ENCODE results near the gene ERC2.
A peak's percentile ranks its signal among the peaks of the same experiment; 100 is the strongest.
"Not testable (repeated sequence)": the region's sequence is repeated elsewhere in the genome, so short reads cannot be mapped to it uniquely, and the experiment has no call there.

Gene ERC2

GRCh38 chr3:56113908-56114307 is 354.4 kb downstream of the ERC2 start:
- peak in 1 of 2 experiments; percentile 21 for DNase-seq

DNA sequence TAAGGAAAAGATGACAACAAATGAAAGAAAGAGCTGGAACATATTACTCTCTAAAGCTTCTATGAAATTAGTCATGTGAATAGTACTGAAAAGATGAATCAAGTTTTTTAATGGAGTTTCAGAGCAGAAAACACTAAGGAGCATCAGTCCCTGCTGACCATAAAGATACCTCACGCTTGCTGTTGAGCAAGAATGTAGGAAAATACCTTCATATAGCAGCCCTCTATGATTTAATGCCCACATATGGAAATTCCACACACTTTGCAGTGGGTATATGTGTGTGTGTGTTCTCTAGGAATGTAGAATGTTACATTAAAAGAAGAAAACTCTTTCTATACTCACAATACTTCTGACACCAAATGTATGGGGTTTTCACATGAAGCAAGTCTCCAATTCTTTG is 355.0 kb downstream of the ERC2 start:
- DNase-seq, result no peak

DNA sequence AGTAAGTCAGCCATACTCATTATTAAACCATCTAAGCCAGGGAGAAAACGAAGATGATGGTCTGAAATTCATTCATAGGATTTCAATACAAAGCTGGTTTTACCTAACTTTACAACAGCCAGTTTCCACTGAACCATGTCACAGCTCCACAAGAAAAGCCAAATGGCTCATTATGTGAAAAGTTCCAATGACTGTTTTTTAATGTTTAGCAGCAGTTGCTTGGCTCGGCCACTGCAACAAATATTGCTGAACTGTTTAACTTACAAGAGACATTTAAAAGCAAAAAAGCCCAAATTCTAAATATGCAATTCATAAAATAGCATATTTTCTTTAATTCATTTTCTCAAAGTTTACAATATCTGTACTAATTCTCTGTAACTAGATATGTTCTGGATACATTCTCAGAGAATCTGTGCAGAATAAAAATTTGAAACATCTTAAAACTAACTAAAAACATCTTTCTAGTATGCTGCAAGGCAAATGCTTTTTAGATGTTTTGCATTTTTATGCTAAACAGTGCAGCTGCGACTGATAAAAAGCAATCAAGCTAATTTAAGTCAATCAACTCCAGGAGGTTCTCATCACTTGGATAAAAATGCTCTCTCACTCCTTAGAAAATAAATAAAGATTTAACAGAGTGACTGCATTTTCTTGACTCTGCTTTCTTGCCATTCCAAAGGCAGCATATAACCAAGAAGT is 356.5 kb downstream of the ERC2 start:
- DNase-seq, result no peak

DNA sequence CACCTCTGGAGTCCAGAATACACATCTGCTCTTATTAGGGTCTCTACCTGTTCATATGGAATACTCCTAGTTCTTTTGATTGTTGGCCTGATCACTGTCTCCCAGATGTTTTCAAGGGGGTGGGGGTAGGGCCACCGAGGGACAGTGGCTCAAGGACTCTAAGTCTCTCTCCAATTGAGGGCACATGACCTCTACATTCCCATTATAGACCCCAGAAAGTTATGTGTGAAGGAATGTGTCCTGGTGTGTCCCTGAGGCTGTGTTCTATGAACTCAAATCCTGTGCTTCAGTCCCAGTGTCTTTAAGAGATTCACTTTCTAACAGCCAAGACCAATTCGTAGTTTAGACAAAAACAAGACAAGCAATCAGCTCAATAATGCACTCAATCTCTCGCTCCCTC is 357.4 kb downstream of the ERC2 start:
- DNase-seq, result no peak

DNA sequence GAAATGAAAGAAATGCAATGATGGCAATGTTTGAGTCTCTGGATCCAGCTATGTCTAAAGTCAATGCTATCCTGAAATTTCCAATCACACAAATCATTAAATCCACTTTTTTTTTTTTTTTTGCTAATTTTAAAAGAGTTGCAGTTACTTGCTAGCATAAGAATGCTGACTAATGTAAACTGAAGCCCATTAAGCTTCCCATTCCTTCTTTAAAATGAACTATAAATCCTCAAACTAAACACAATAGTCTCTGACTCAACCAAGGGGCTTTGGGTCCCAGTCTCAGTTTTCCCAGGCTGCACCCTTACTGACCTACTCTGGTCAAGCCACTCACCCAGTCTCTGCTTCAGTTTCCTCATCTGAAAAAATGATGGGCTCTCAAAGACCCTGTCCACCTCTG is 361.1 kb downstream of the ERC2 start:
- DNase-seq, result no peak

DNA sequence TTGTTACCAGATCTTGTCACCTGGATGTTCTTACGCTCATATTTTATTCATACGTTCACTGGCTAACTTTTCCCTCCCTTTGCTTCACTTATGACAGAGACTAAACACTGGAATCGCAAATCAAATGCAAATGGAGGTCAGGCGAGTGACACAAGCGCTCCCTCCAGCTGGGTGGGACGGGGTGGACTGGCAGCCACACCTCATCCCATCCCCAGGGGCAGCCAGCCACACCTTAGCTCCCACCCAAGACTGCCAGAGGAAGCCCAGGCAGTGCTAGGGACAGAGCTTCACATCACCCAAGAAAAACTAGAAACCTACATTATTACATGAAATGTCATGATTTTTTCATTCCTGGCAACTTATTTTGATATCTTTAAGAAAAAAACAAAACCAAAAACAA is 366.2 kb downstream of the ERC2 start:
- DNase-seq, result peak in 1 of 2 experiments; percentile 4

GRCh38 chr3:56101576-56101975 is 366.7 kb downstream of the ERC2 start:
- no peak for DNase-seq

DNA sequence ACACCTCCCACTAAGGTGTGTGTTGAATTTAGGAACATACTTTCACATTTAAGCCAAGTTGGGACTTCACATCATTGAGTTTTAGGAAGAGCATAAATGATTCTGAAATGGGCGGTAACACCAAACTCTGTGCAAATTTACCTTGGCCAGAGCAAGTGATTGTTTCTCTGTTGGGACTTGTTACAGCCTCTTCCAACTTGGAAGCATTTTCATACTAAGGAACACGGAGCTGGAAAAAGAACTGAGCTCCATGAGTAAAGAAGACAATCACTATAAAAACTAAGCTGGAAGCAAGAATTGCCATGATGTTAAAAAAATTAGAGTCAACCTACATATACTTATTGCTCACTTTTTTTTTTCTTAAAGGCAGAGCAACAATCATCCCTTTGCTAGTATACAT is 371.3 kb downstream of the ERC2 start:
- no peak for DNase-seq

DNA sequence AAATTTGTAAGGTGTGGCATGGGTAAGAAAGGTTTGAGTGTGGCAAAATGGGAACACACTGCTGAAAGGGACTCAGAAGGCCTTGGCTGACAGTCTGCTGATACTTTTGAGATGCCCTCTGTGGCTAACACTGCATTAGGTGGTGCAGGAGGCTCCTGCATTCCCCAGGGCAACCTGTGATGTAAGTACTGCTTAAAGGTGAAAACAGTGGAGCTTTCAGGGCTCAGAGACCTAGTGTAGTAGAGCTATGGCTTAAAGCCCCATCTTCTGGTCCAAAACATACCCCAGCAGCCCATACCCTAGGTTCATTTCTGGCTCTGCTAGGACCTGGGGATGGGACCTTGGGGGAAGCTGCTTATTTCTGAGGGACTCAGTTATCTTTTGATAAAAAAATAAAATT is 374.1 kb downstream of the ERC2 start:
- DNase-seq, result no peak

DNA sequence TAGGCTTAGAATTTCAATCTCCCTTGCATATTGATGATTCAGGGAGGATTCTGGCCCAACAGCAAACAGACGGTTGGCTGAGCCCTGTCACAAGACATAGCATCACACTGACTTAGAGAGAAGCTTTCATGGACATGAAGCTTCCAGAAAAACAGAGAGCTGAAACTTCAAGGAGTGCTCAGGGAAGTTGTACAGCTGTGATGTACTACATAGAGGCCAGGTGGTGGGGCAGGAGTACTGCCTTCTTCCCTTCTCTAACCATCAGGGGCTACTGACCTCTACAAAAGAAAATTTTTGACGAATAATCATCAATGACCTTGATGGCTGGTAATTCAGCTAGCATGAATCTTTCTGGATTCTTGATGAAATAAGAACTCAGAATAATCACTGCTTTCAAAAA is 378.5 kb downstream of the ERC2 start:
- no peak for DNase-seq

GRCh38 chr3:56087451-56088053 is 380.7 kb downstream of the ERC2 start:
- DNase-seq, result no peak

- DNase-seq, result no peak
These were observed 381.9 kb downstream of the ERC2 start for GRCh38 chr3:56086355-56086754.

- no peak for DNase-seq
These were observed 387.0 kb downstream of the ERC2 start for GRCh38 chr3:56081246-56081645.

DNA sequence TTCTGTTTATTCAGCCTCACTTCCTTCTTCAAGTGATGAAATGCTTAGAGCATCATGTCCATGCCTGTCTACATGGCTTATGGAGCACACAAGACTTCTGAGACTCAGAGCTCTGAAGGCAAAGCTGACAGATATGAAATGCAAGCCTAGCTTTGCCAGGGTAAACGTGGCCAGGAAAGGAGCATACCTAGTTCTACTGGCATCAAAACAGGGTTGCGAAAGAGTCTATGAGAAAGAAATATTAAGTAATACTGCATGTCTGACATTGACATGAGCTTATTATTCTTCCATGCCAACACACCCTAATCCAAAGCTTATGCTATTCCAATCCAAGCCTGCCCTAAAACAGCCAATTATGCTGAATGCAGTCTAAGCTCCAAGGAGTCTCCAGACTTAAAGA is 391.5 kb downstream of the ERC2 start:
- no peak for DNase-seq

DNA sequence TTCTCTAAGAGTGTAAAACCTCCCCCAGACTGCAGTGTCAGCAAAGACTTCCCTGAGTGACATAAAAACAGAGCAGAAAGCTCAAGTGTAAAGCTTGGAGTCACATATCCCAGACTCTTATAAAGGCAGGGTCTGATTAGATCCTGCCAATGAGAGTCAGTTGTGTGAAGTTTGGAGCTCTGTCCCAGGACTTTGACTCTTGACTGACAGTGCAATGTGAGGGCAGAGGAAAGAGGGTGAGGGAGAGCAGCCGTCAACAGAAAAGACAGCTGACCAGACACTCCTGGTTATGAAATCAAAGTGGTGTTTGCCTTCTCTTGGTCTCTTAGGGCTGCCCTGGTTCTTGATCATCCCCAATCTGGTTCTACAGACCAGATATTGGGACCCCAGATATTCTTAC is 393.2 kb downstream of the ERC2 start:
- no peak for DNase-seq

DNA sequence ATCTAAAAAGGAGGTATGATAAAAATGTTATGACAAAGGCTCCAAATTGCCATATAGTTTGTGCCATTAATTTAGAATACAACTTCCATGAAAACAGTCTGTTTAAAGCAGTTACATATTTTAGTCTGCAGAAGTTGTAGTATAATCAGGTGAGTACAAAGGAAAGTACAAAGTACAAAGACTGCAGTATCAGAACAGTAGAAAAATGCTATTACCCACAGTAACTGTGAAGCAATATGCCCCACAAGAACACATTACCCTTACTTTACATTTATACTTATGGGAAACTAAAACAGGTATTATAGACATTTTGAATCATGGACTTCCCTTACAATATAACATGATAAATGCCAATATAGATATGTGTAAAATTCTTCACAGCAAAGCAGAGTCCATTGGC is 398.5 kb downstream of the ERC2 start:
- no peak for DNase-seq

GRCh38 chr3:56066405-56066804 is 401.9 kb downstream of the ERC2 start:
- not testable (repeated sequence) for DNase-seq

- DNase-seq, result no peak
These were observed 403.6 kb downstream of the ERC2 start for GRCh38 chr3:56064684-56065083.

DNA sequence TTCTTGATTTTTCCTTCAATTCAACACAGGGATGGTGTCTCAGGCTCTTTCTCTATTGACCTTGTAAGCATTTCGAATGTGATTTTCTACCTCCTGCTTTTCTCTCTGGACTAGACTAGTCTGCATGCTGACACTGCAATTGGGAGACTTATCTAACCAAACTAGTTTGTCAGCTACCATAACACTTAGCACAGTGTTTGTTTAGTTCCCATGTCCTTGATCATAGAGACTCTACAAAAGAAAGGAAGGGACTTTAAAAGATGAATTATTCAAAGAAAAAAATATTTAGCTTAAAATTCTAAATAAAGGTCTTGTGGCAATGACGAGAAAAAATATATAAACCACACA is 407.0 kb downstream of the ERC2 start:
- no peak for DNase-seq

GRCh38 chr3:56060521-56061278 is 407.6 kb downstream of the ERC2 start:
- DNase-seq, result no peak

- peak; percentile 15 to 40 for DNase-seq
These were observed 408.5 kb downstream of the ERC2 start for GRCh38 chr3:56059731-56060130.

DNA sequence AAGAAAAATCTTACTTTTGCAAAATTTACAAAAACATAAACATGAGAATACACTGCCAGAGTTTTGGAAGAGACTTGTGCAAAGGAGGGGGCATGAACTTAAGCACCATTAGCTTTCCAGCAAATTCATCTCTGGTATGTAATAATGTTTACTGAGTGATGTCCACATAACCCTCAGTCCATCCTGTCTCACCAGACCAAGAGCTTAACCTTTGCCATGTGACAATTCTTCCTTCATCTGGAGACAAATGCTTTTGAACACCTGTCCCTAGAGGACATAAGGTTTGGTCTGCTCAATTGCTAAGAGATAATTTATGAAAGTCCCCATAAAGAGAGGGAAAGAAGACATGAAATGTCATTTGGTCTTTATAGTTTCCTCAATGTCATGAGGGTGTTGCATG is 412.3 kb downstream of the ERC2 start:
- DNase-seq, result no peak

GRCh38 chr3:56055546-56055945 is 412.7 kb downstream of the ERC2 start:
- no peak for DNase-seq

- no peak for DNase-seq
These were observed 413.4 kb downstream of the ERC2 start for GRCh38 chr3:56054844-56055243.
